Spleen (tissue), 11 donors: Measurements from ENCODE around the gene SMARCD3. TPM values are rescaled to one million over a fixed set of nuclear protein-coding genes. Genes with fewer than 3 reads are reported as not detected.

Experiments used
- DNase-seq: peaks from one replicate; pipeline ENCODE4 v3.0.0-alpha.2; 2020
- H3K27ac ChIP-seq, 8 donors: fragments of 200-600 bp; sonication (generic) in 7 of 8; 1 replicate in 4 of 8; 2 replicates in 4 of 8; pipeline versions ENCODE4 v1.5.0 to v1.8.0; 2016 to 2021; ENCODE audit warnings: inconsistent platforms in 4 of 8, mild to moderate bottlenecking in 4 of 8, moderate library complexity in 1 of 8
- H3K27me3 ChIP-seq, 7 donors: fragments of 200-600 bp; sonication (generic) in 6 of 7; replicated peaks in 1 of 7; 1 replicate in 4 of 7; 2 replicates in 3 of 7; pipeline versions ENCODE4 v1.5.0 to v1.8.0; 2016 to 2021; ENCODE audit warnings: inconsistent platforms in 3 of 7, mild to moderate bottlenecking in 1 of 7
- H3K36me3 ChIP-seq, 6 donors: fragments of 200-600 bp; sonication (generic) in 5 of 6; 1 replicate in 4 of 6; 2 replicates in 2 of 6; pipeline versions ENCODE4 v1.5.0 to v1.8.0; 2016 to 2021; ENCODE audit warnings: inconsistent platforms in 2 of 6
- H3K4me1 ChIP-seq, 6 donors: fragments of 200-600 bp; sonication (generic) in 5 of 6; 1 replicate in 3 of 6; 2 replicates in 3 of 6; pipeline versions ENCODE4 v1.5.0 to v1.8.0; 2016 to 2021; ENCODE audit warnings: inconsistent platforms in 3 of 6
- H3K4me3 ChIP-seq, 8 donors: fragments of 200-600 bp; sonication (generic) in 7 of 8; 1 replicate in 4 of 8; 2 replicates in 4 of 8; pipeline versions ENCODE4 v1.5.0 to v1.8.0; 2016 to 2021; ENCODE audit warnings: inconsistent platforms in 4 of 8, mild to moderate bottlenecking in 4 of 8, moderate library complexity in 2 of 8
- H3K9me3 ChIP-seq, 8 donors: fragments of 200-600 bp; sonication (generic) in 7 of 8; 1 replicate in 4 of 8; 2 replicates in 4 of 8; pipeline versions ENCODE4 v1.5.0 to v1.8.0; 2016 to 2021; ENCODE audit warnings: inconsistent platforms in 4 of 8
- CTCF ChIP-seq, 11 experiments: fragments of 200-600 bp in 7 of 11; fragments of 450-650 bp in 4 of 11; sonication (generic) in 4 of 11; IDR thresholded peaks in 8 of 11; conservative IDR thresholded peaks in 3 of 11; 1 replicate in 7 of 11; 2 replicates in 4 of 11; pipeline versions ENCODE4 v1.4.0 to v1.8.0; 2016 to 2021; ENCODE audit warnings: antibody characterized with exemption in 11 of 11, inconsistent platforms in 4 of 11, mild to moderate bottlenecking in 1 of 11
- POLR2A ChIP-seq, 3 donors: fragments of 450-650 bp; IDR thresholded peaks; one replicate each; pipeline ENCODE4 v1.5.1; 2017; ENCODE audit warnings: antibody characterized with exemption in 3 of 3, mild to moderate bottlenecking in 1 of 3
- POLR2AphosphoS5 ChIP-seq, 3 donors: sonication (generic); formaldehyde crosslinking; IDR thresholded peaks; one replicate each; pipeline ENCODE4 v1.5.1; 2017; ENCODE audit warnings: antibody characterized with exemption in 3 of 3
- WGBS, 5 donors: extraction: QIAGEN DNeasy Blood & Tissue Kit in 3 of 5; methylation state at CpG; one replicate each; pipeline versions ENCODE4 v1.1.5 to v1.1.7; 2013 to 2018; 5-methylcytosine and 5-hydroxymethylcytosine counted together
- intact Hi-C: fragments of 100-400 bp; cut with DNase I; formaldehyde crosslinking; loops from one replicate; pipeline ENCODE4 v1.15.0; 2023; ENCODE audit warnings: low total_unique reads
- polyA plus RNA-seq, 3 donors: library from polyadenylated mRNA; stranded (reverse); fragments of 200-250 nt; gene quantifications; one replicate each; pipeline ENCODE4 v1.2.1, GENCODE V29; 2013
- total RNA-seq, 7 donors: library from RNA; depleted of rRNA in 3 of 7; stranded (reverse); fragments of >200 nt in 3 of 7; fragmentation: NEBNext Ultra II Directional in 4 of 7; extraction: Animal tissue kit (Norgen Biotek cat#: 25700) in 4 of 7; gene quantifications; one replicate each; pipeline versions ENCODE4 v1.1.0 to v1.2.1, GENCODE V29; 2016 to 2021
- donor health status: healthy with polysubstance abuse.
- donor health status: DM: no; HTN: no; CAD: no; lungs with moderate emphysema.
- donor health status: DM: no; HTN: no; CAD: no.
- donor health status: Bipolar disorder and iron deficiency.
- donor health status: healthy.
- donor health status: DM: no; HTN: no; CAD: no.
- donor health status: DM: yes; HTN: yes; CAD: no.

Gene SMARCD3
- total and polyA plus RNA-seq, 10 donors: 8.8 to 40.2 (median 16.5) TPM

DNA sequence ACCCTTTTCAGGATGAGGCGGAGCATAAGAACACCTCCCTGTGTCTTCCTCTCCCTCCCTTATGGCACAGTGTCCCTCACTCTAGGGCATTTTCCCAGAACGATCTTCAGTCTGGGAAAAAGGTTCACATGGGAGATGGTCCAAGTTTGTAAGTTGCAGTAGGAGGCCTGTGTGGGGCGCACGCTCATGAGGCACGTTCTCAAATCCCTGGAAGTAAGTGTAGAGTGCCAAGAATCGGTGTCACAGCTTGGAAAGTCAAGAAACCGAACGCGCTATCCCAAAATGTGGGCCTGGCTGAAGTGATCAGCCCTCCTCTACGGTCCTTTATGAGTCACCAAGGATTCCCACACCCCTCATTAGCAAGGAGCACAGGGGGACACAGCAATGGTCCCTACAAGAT is 23.9 kb upstream of the SMARCD3 start:
- DNase-seq: no peak
- intact Hi-C loops: no loop called here
- Histone ChIP-seq H3K27me3 (peaks cover 0 to 29% (median 0%) of the 10 kb centered on the region in 7 donors), H3K9me3 (no peaks in the 10 kb centered on the region), H3K4me3 (no peak overlapping the region), H3K4me1 (peaks cover 3 to 65% (median 41%) of the 10 kb centered on the region in 6 donors), H3K27ac (peak overlapping the region in 6 of 8 donors; percentile 29 to 80 (median 71)), H3K36me3 (no peaks in the 10 kb centered on the region)
- TF ChIP-seq CTCF (IDR thresholded peaks at IDR 0.05 in 8 of 11, conservative IDR thresholded peaks at IDR 0.05 in 3 of 11): no peak
- TF ChIP-seq POLR2AphosphoS5 (IDR thresholded peaks at IDR 0.05): no peak
- no peak for TF ChIP-seq POLR2A (IDR thresholded peaks at IDR 0.05)
- WGBS, 5 donors: 74 to 86% (median 82%) methylated on average over 10 of the region's 10 CpGs

GRCh38 chr7:151271699-151272355 is 23.3 kb upstream of the SMARCD3 start:
- 20 to 39% (median 36%) methylated on average over 7 of the region's 7 CpGs for WGBS, 5 donors

DNA sequence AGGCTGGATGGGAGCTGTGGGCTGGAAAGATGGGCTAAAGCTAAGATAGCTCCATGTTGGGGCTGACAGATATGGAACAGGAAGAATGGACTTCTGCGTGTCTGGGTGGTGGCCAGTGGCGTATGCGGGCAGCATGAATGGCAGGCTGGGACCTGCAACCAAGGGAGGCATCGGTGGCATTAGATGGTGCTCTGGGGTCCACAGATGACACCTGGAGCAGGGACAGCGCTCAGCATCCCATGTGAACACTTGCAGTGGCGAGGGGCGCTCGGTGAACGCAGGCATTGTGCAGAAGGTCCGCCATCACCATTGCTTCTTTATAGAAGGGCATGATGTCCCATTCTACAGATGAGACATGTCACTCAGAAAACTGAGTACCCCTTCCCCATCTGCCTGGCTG is 21.0 kb upstream of the SMARCD3 start:
- Histone ChIP-seq H3K27ac (no peak overlapping the region), H3K9me3 (no peaks in the 10 kb centered on the region), H3K4me3 (no peak overlapping the region), H3K36me3 (no peaks in the 10 kb centered on the region), H3K27me3 (peaks cover 0 to 3% (median 0%) of the 10 kb centered on the region in 7 donors), H3K4me1 (peaks cover 0 to 38% (median 20%) of the 10 kb centered on the region in 6 donors)
- intact Hi-C loops: no loop called here
- no peak for DNase-seq
- TF ChIP-seq POLR2A (IDR thresholded peaks at IDR 0.05) (no peak), POLR2AphosphoS5 (IDR thresholded peaks at IDR 0.05) (no peak), CTCF (IDR thresholded peaks at IDR 0.05 in 8 of 11, conservative IDR thresholded peaks at IDR 0.05 in 3 of 11) (no peak)
- WGBS, 5 donors: 91 to 94% (median 93%) methylated on average over 10 of the region's 10 CpGs

More at GRCh38 chr7:151271699-151272355, 23.3 kb upstream of the SMARCD3 start:
- Histone ChIP-seq H3K36me3 (no peaks in the 10 kb centered on the region), H3K27ac (peak overlapping the region in 6 of 8 donors; percentile 29 to 80 (median 71)), H3K9me3 (no peaks in the 10 kb centered on the region), H3K27me3 (peaks cover 0 to 25% (median 0%) of the 10 kb centered on the region in 7 donors), H3K4me3 (no peak overlapping the region), H3K4me1 (peaks cover 3 to 60% (median 37%) of the 10 kb centered on the region in 6 donors)
- intact Hi-C loops: no loop called here
- DNase-seq: no peak
- TF ChIP-seq POLR2A (IDR thresholded peaks at IDR 0.05) (no peak), CTCF (IDR thresholded peaks at IDR 0.05 in 8 of 11, conservative IDR thresholded peaks at IDR 0.05 in 3 of 11) (peak in 1 of 11 experiments; percentile 11), POLR2AphosphoS5 (IDR thresholded peaks at IDR 0.05) (peak in 1 of 3 donors; percentile 43)

GRCh38 chr7:151265351-151265931 is 16.9 kb upstream of the SMARCD3 start:
- 80 to 92% (median 89%) methylated on average over 9 of the region's 9 CpGs for WGBS, 5 donors
- no peaks in the 10 kb centered on the region for H3K9me3 ChIP-seq
- H3K4me1 ChIP-seq: no peaks in the 10 kb centered on the region
- H3K4me3 ChIP-seq: no peak overlapping the region
- no peak overlapping the region for H3K27ac ChIP-seq
- peaks cover 0 to 7% (median 0%) of the 10 kb centered on the region in 7 donors for H3K27me3 ChIP-seq
- intact Hi-C loops: no loop called here
- peak; percentile 28 for DNase-seq
- H3K36me3 ChIP-seq: no peaks in the 10 kb centered on the region
- TF ChIP-seq POLR2AphosphoS5 (IDR thresholded peaks at IDR 0.05): no peak
- no peak for TF ChIP-seq CTCF (IDR thresholded peaks at IDR 0.05 in 8 of 11, conservative IDR thresholded peaks at IDR 0.05 in 3 of 11)
- TF ChIP-seq POLR2A (IDR thresholded peaks at IDR 0.05): no peak
